ES-I3 (cell line): ENCODE data around the gene FREM1.

ENCODE experiments used
- H3K36me3 ChIP-seq: 2 replicates; pipeline ENCODE4 v1.6.1; 2013; ENCODE audit warnings: mild to moderate bottlenecking, low read length, control low read depth, moderate library complexity; ENCODE audit not compliant: insufficient read depth
- H3K4me1 ChIP-seq: 2 replicates; pipeline ENCODE4 v1.6.1; 2013; ENCODE audit warnings: mild to moderate bottlenecking, control low read depth, low read length; ENCODE audit not compliant: insufficient read depth
- H3K9ac ChIP-seq: 2 replicates; pipeline ENCODE4 v1.6.1; 2013; ENCODE audit warnings: low read depth, mild to moderate bottlenecking, low read length, moderate library complexity
- H3K9me3 ChIP-seq: 2 replicates; pipeline ENCODE4 v1.6.1; 2013; ENCODE audit warnings: mild to moderate bottlenecking, low read length, moderate library complexity; ENCODE audit not compliant: control insufficient read depth, insufficient read depth

Gene FREM1

GRCh38 chr9:14768405-14769229, 141.6 kb downstream of the FREM1 start:
- H3K4me1 ChIP-seq = no peaks in the 10 kb centered on the region
- H3K9ac ChIP-seq = no peak overlapping the region
- H3K36me3 ChIP-seq = no peaks in the 10 kb centered on the region
- H3K9me3 ChIP-seq = no peaks in the 10 kb centered on the region

DNA sequence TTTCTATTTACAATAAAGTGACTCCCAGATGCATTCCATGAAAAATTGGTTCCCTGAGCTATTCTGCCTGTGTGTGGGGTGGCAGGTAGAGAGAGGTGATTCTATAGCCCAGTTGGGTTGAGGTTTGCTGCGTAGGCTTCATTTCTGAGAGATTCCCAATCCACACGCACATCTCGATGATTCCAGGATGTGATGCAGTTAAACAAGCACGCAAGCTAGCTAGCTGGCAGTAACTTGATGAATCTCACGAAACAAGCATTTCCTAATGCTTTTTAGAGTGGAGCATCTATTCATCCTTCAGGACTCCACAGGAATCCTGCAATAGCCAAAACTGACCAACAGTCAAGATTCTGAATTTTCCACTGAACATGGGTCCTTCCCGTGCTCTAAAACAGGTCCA, 143.9 kb downstream of the FREM1 start:
- Histone ChIP-seq H3K9me3 (no peaks in the 10 kb centered on the region), H3K9ac (no peak overlapping the region), H3K4me1 (no peaks in the 10 kb centered on the region), H3K36me3 (no peaks in the 10 kb centered on the region)

DNA sequence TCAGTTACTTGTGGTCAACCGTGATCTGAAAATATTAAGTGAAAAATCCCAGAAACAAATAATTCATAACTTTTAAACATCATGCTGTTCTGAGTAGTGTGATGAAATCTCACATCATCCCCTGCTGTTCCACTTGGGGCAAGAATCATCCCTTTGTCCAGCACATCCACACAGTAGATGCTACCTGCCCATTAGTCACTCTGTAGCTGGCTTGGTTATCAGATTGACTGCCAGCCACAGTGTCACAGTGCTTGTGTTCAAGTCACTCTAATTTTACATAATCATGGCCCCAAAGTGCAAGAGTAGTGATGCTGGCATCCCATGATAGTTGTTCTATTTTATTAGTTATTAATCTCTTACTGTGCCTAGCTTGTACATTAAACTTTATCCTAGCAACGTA, 148.6 kb downstream of the FREM1 start:
- Histone ChIP-seq H3K9me3 (no peaks in the 10 kb centered on the region), H3K4me1 (no peaks in the 10 kb centered on the region), H3K9ac (no peak overlapping the region), H3K36me3 (no peaks in the 10 kb centered on the region)

DNA sequence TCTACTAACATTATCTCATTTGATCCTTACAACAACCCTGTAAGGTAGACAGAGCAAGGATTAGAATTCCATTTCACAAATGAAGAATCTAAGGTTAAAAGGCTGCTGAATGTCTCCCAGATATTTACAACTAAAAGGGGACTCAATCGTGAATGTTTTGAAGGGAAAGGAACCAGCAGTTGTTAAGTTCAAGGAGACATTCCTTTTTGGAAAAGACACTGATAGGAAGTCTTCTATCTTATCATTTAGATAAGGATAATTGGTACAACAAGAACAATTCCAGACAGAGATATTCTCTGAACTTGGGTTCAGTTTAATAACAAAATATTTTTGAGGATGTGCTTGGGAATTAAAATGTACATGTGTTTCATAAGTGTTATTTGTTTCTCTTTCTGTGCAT, 150.2 kb downstream of the FREM1 start:
- Histone ChIP-seq H3K4me1 (no peaks in the 10 kb centered on the region), H3K9me3 (no peaks in the 10 kb centered on the region), H3K36me3 (no peaks in the 10 kb centered on the region), H3K9ac (no peak overlapping the region)

- no peaks in the 10 kb centered on the region for H3K9me3 ChIP-seq
- no peaks in the 10 kb centered on the region for H3K4me1 ChIP-seq
- H3K9ac ChIP-seq = no peak overlapping the region
- H3K36me3 ChIP-seq = no peaks in the 10 kb centered on the region
Observed at GRCh38 chr9:14756291-14756690, 153.9 kb downstream of the FREM1 start.

- Histone ChIP-seq H3K9me3 (no peaks in the 10 kb centered on the region), H3K36me3 (no peaks in the 10 kb centered on the region), H3K4me1 (peaks cover 6% of the 10 kb centered on the region; the same call in 1 of the 2 replicates), H3K9ac (no peak overlapping the region)
Observed at GRCh38 chr9:14752871-14753270, 157.4 kb downstream of the FREM1 start.

DNA sequence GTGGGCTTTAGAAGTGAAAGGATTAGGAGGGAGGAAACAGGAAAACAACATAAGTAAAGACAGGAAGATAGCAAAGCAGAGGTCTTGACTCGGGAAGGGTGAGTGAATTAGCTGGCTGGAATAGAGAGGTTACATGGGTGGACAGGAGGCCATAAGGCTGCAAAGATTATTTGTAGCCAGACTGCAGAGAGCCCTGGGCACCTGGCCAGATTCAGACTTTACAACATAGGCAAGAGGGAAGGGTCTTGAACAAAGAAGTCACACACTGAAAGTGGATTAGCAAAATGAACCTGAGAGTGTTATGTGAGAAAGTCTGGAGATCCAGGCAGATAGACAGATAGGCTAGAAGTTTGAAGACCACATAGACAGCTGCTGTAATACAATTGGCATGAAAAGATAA, 158.0 kb downstream of the FREM1 start:
- Histone ChIP-seq H3K4me1 (peaks cover 6% of the 10 kb centered on the region; the same call in 1 of the 2 replicates), H3K9me3 (no peaks in the 10 kb centered on the region), H3K36me3 (no peaks in the 10 kb centered on the region), H3K9ac (no peak overlapping the region)

- H3K4me1 ChIP-seq = peaks cover 6% of the 10 kb centered on the region; the same call in 1 of the 2 replicates
- no peaks in the 10 kb centered on the region for H3K36me3 ChIP-seq
- H3K9ac ChIP-seq = no peak overlapping the region
- H3K9me3 ChIP-seq = no peaks in the 10 kb centered on the region
Observed at GRCh38 chr9:14750821-14751220, 159.4 kb downstream of the FREM1 start.

DNA sequence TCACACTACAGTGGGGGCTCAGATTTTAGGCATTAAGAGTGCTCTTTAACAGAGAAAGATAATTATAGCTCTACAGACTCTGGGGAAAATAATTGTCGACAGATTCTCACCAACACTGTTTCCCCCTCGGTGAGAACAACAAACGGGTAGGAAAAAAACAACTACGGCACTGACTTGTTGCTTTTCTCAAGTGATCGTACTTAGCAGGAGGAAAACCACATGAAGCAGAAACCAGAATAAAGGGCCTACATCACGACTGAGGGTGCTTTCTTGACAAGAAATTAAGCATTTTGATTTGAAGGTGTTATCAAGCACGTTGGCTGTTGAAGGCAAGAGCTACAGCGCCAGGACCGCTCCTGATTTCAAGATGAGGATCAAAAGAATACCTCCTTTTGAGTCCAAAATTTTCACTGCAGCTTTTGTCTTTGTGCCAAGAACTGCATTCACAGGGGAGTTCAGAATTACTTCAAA, 160.5 kb downstream of the FREM1 start:
- no peaks in the 10 kb centered on the region for H3K9me3 ChIP-seq
- H3K36me3 ChIP-seq = no peaks in the 10 kb centered on the region
- H3K4me1 ChIP-seq = peaks cover 6% of the 10 kb centered on the region; the same call in 1 of the 2 replicates
- no peak overlapping the region for H3K9ac ChIP-seq

DNA sequence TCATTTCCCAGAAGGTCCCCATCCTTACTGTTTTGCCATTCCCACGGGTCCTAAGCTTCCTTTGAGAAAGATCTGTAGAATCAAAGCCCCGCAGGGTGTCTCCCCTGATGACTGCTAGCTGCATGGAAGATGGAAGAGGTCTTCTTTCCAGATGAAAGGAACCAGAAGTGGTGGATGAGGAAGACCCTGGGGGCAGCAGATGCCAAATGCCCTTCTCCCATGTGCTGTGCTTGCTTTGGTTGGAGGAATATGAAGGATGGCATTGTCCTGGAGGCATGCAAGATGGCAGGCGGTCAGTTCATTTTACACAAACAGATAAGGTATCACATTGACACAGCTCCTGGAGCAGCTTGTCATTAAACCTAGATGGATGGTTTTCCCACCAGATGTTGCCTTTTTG, 161.9 kb downstream of the FREM1 start:
- Histone ChIP-seq H3K4me1 (peaks cover 6% of the 10 kb centered on the region; the same call in 1 of the 2 replicates), H3K9ac (no peak overlapping the region), H3K9me3 (no peaks in the 10 kb centered on the region), H3K36me3 (no peaks in the 10 kb centered on the region)

DNA sequence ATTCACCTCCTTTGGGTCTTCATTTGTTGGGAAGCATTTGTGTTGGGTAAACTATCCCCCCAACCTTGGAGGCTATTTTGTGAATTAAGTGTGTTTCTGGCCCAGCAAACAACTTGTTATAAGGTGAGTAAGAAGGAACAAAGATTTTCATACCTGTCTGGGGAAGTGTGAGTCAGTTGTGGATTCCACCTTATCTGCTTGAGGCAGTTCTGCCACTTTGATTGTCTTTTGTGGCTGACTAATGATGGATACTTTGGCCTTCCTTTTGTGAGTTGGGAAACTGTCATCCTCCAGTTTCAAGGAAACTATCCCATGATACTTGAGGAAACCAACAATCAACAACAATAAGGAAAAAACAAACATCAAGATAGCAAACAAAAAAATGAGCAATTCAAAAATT, 163.1 kb downstream of the FREM1 start:
- no peaks in the 10 kb centered on the region for H3K36me3 ChIP-seq
- H3K9ac ChIP-seq = no peak overlapping the region
- no peaks in the 10 kb centered on the region for H3K9me3 ChIP-seq
- H3K4me1 ChIP-seq = peaks cover 6% of the 10 kb centered on the region; the same call in 1 of the 2 replicates

DNA sequence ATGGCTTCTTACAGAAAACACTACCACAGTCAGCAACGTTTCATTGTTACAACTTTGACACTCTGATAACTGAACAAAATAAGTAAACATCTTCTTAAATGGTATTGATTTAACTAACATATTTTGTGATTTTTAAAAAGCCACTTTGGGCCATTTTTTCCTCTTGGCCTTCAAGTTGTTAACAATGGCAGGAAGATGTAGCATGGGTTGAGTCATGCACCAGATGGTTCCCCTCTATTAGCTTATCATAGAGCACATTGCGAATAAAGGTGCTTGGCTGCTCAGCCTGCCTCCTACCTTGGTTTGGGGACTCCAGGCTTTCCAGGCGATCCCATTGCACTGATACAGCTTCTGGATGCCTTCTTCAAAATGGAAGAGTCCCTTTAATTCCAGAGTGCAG, 163.6 kb downstream of the FREM1 start:
- Histone ChIP-seq H3K36me3 (no peaks in the 10 kb centered on the region), H3K4me1 (peaks cover 6% of the 10 kb centered on the region; the same call in 1 of the 2 replicates), H3K9ac (no peak overlapping the region), H3K9me3 (no peaks in the 10 kb centered on the region)

DNA sequence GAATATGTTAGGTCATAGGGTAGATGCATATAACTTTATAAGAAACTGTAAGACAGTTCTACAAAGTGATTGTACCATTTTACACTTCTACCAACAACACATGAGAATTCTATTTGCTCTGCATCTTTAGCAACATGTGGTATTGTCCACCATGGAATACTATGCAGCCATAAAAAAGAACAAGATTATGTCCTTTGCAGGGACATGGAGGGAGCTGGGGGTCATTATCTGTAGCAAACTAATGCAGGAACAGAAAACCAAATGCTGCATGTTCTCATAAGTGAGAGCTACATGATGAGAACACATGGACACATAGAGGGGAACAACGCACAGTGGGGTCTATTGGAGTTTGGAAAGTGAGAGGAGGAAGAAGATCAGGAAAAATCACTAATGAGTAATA, 165.5 kb downstream of the FREM1 start:
- H3K9me3 ChIP-seq = no peaks in the 10 kb centered on the region
- peaks cover under 1% of the 10 kb centered on the region; the same call in 1 of the 2 replicates for H3K4me1 ChIP-seq
- no peak overlapping the region for H3K9ac ChIP-seq
- H3K36me3 ChIP-seq = no peaks in the 10 kb centered on the region

- H3K9ac ChIP-seq = no peak overlapping the region
- no peaks in the 10 kb centered on the region for H3K36me3 ChIP-seq
- no peaks in the 10 kb centered on the region for H3K9me3 ChIP-seq
- no peaks in the 10 kb centered on the region for H3K4me1 ChIP-seq
Observed at GRCh38 chr9:14741369-14741768, 168.9 kb downstream of the FREM1 start.

DNA sequence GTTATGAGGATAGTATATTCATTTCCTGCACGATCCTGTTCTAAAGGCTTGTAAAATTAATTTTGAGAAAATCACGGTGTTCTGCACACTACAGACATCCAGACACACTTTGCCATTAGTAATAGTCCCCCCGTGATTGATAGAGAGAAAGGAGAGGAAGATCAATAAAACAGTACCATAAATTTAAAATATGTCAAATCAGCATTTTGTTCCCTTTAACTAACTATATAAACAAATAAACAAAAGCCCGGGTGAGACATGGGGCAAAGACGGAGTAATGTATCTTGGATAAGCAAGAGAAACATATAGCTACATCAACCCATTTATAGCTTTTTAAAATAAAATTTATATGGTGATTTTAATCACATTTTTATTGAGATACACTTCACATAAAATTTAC, 177.1 kb downstream of the FREM1 start:
- Histone ChIP-seq H3K36me3 (no peaks in the 10 kb centered on the region), H3K9me3 (no peaks in the 10 kb centered on the region), H3K9ac (no peak overlapping the region), H3K4me1 (no peaks in the 10 kb centered on the region)
